Measurements from ENCODE around the gene PIM2. TPM values are rescaled to one million over a fixed set of nuclear protein-coding genes. Genes with fewer than 3 reads are reported as not detected.

PIM2 gene
- polyA plus RNA-seq, 2 of the 4 experiments (the other 2 are of a cell fraction): 8.2 to 8.8 TPM

DNA sequence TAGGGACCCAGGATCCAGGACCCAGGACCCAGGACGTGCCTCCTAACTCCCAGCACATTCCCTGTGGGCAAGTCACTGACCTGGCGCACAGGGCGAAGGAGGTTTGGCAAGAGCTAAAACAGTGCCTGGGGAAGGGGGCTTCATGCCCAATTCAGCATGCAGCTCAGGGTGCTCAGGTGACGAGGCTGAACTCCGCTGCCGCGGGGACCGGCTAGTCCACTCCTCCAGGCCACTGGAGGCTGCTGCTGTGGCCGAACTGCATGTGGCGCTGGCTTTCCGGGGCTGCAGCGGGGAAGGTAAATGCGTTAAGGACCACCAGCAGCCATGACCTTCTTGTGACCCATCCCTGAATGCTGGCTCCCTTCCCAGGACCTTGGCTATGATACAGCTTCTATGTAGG, 4.9 kb upstream of the PIM2 start:
- no peak for TF ChIP-seq ZFP36 (IDR thresholded peaks at IDR 0.05; ENCODE audit: borderline replicate concordance, partially characterized antibody)
- Histone ChIP-seq H3K4me2 (no peak overlapping the region), H3K4me3 (no peak overlapping the region), H3K4me1 (0 out of 3 replicates have a peak, but pooled peaks cover 4% of the 10 kb centered on the region), H3K9me3 (no peaks in the 10 kb centered on the region), H3K27ac (no peak overlapping the region)
- DNase-seq (ENCODE audit: low read depth in 1 of 2, low spot score in 1 of 2): no peak
- 90% methylated on average over 6 of the region's 13 CpGs for WGBS (ENCODE audit: missing lambda C conversion rate)
- ChIA-PET CTCF (no interaction called here), POLR2A (no interaction called here)
- FAIRE-seq: no peak
- ATAC-seq: no peak

DNA sequence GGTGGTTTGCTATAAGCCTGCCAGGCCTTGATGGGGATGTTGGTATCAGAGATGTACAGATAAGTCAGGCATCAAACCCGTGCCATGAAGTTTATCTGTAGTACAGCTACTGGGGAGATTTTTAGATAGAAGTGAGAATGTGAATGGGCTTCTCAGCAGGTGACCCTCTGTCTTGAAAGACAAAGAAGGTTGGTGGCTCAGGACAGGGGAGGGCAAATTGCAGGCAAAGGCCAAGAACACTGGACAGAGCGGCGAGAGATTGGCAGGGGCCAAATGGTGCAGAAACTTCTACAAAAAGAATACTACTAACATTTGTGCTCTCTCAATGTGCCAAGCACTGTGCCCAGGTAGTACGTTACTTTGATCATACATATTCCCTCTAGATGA, 1.9 kb upstream of the PIM2 start:
- TF ChIP-seq MAFK (IDR thresholded peaks at IDR 0.05; ENCODE audit: partially characterized antibody): no peak
- TF ChIP-seq, protein P1, sequence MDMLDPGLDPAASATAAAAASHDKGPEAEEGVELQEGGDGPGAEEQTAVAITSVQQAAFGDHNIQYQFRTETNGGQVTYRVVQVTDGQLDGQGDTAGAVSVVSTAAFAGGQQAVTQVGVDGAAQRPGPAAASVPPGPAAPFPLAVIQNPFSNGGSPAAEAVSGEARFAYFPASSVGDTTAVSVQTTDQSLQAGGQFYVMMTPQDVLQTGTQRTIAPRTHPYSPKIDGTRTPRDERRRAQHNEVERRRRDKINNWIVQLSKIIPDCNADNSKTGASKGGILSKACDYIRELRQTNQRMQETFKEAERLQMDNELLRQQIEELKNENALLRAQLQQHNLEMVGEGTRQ (IDR thresholded peaks at IDR 0.05): no peak
- TF ChIP-seq HEYL (CRISPR knock-in tag; IDR thresholded peaks at IDR 0.05): no peak
- TF ChIP-seq POLR2AphosphoS2 (conservative IDR thresholded peaks at IDR 0.05; ENCODE audit: low read length): no peak
- TF ChIP-seq NR3C1 (IDR thresholded peaks at IDR 0.05): no peak
- TF ChIP-seq ZC3H11A (IDR thresholded peaks at IDR 0.05): no peak
- TF ChIP-seq, protein P2, sequence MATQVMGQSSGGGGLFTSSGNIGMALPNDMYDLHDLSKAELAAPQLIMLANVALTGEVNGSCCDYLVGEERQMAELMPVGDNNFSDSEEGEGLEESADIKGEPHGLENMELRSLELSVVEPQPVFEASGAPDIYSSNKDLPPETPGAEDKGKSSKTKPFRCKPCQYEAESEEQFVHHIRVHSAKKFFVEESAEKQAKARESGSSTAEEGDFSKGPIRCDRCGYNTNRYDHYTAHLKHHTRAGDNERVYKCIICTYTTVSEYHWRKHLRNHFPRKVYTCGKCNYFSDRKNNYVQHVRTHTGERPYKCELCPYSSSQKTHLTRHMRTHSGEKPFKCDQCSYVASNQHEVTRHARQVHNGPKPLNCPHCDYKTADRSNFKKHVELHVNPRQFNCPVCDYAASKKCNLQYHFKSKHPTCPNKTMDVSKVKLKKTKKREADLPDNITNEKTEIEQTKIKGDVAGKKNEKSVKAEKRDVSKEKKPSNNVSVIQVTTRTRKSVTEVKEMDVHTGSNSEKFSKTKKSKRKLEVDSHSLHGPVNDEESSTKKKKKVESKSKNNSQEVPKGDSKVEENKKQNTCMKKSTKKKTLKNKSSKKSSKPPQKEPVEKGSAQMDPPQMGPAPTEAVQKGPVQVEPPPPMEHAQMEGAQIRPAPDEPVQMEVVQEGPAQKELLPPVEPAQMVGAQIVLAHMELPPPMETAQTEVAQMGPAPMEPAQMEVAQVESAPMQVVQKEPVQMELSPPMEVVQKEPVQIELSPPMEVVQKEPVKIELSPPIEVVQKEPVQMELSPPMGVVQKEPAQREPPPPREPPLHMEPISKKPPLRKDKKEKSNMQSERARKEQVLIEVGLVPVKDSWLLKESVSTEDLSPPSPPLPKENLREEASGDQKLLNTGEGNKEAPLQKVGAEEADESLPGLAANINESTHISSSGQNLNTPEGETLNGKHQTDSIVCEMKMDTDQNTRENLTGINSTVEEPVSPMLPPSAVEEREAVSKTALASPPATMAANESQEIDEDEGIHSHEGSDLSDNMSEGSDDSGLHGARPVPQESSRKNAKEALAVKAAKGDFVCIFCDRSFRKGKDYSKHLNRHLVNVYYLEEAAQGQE (IDR thresholded peaks at IDR 0.05): no peak
- TF ChIP-seq HOXB5 (CRISPR knock-in tag; IDR thresholded peaks at IDR 0.05): no peak
- TF ChIP-seq CBX8 (IDR thresholded peaks at IDR 0.05): no peak
- TF ChIP-seq, protein P3, sequence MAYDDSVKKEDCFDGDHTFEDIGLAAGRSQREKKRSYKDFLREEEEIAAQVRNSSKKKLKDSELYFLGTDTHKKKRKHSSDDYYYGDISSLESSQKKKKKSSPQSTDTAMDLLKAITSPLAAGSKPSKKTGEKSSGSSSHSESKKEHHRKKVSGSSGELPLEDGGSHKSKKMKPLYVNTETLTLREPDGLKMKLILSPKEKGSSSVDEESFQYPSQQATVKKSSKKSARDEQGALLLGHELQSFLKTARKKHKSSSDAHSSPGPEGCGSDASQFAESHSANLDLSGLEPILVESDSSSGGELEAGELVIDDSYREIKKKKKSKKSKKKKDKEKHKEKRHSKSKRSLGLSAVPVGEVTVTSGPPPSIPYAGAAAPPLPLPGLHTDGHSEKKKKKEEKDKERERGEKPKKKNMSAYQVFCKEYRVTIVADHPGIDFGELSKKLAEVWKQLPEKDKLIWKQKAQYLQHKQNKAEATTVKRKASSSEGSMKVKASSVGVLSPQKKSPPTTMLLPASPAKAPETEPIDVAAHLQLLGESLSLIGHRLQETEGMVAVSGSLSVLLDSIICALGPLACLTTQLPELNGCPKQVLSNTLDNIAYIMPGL (CRISPR knock-in tag; IDR thresholded peaks at IDR 0.05; ENCODE audit: borderline replicate concordance): no peak
- no peak for TF ChIP-seq ZFP36 (IDR thresholded peaks at IDR 0.05; ENCODE audit: borderline replicate concordance, partially characterized antibody)
- no peak for TF ChIP-seq FOSB (CRISPR knock-in tag; IDR thresholded peaks at IDR 0.05)
- TF ChIP-seq NPAS2 (CRISPR knock-in tag; IDR thresholded peaks at IDR 0.05; ENCODE audit: borderline replicate concordance): no peak
- no peak for TF ChIP-seq KDM5A (IDR thresholded peaks at IDR 0.05)
- TF ChIP-seq JUNB (IDR thresholded peaks at IDR 0.05): no peak
- TF ChIP-seq TP53 (CRISPR knock-in tag; IDR thresholded peaks at IDR 0.05): no peak
- no peak for TF ChIP-seq CEBPB (IDR thresholded peaks at IDR 0.05)
- H3K4me1 ChIP-seq: peaks cover 13% of the 10 kb centered on the region
- ChIA-PET CTCF (no interaction called here), POLR2A (interaction anchor here (1.3 kb wide), 1 partner anchor 23 kb away, joined by 3 read pairs; the partner anchor contains the start of genes PQBP1 and TIMM17B)
- no peak for DNase-seq (ENCODE audit: low read depth in 1 of 2, low spot score in 1 of 2)
- H3K4me3 ChIP-seq: no peak overlapping the region
- no peak overlapping the region for H3K27ac ChIP-seq
- no peaks in the 10 kb centered on the region for H3K9me3 ChIP-seq
- ATAC-seq: no peak
- no peak for FAIRE-seq
- WGBS (ENCODE audit: missing lambda C conversion rate): 89% methylated on average over 4 of the region's 4 CpGs
- no peak overlapping the region for H3K4me2 ChIP-seq

All from A549 (cell line).